ENCODE measurements around the gene TEKTIP1.

DNA sequence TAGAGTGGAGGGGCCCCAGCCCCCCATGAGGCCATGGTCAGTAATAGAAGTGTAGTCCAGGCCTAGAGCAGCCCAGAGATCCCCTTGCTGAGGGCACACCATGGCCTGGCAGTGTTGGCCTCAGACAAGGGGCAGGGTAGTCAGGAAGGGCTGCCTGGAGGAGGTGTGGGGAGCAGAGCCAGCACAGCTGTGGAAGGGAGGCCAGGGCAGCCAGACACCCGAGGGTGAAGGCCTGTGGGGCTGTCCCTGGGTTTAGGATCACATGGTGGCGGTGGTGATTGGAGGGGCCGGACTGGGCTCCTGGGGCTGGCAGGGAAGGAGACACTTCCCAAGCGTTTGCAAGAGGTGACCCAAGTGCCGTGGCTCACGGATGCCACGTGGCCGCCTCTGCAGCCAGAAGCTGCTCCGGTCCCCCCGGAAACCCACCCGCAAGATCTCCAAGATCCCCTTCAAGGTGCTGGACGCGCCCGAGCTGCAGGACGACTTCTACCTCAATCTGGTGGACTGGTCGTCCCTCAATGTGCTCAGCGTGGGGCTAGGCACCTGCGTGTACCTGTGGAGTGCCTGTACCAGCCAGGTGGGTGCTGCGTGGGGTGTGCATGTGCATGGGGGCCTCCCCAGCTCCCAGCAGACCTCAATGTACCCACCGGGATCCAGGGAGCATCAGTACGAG lies 11.6 kb upstream of the TEKTIP1 start:
- TF ChIP-seq POLR2A (IDR thresholded peaks at IDR 0.05; ENCODE audit: low read depth, low read length) (peak; percentile 34; the same call in 1 of the 2 replicates), SPI1 (IDR thresholded peaks at IDR 0.05; ENCODE audit: borderline replicate concordance, insufficient read depth, low read depth, low read length) (no peak), BACH1 (IDR thresholded peaks at IDR 0.05; ENCODE audit: borderline replicate concordance) (no peak), JUND (IDR thresholded peaks at IDR 0.05; ENCODE audit: low read depth, low read length) (no peak), MXI1 (IDR thresholded peaks at IDR 0.05; ENCODE audit: low read depth, low read length) (no peak), MTA2 (IDR thresholded peaks at IDR 0.05; ENCODE audit: low read depth) (no peak), TCF12 (IDR thresholded peaks at IDR 0.05; ENCODE audit: low read depth, low read length) (no peak), SP1 (IDR thresholded peaks at IDR 0.05; ENCODE audit: low read depth, low read length) (no peak), HDAC2 (IDR thresholded peaks at IDR 0.05) (no peak)
- TF ChIP-seq, protein P1, sequence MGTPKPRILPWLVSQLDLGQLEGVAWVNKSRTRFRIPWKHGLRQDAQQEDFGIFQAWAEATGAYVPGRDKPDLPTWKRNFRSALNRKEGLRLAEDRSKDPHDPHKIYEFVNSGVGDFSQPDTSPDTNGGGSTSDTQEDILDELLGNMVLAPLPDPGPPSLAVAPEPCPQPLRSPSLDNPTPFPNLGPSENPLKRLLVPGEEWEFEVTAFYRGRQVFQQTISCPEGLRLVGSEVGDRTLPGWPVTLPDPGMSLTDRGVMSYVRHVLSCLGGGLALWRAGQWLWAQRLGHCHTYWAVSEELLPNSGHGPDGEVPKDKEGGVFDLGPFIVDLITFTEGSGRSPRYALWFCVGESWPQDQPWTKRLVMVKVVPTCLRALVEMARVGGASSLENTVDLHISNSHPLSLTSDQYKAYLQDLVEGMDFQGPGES (IDR thresholded peaks at IDR 0.05) = no peak
- TF ChIP-seq, protein P2, sequence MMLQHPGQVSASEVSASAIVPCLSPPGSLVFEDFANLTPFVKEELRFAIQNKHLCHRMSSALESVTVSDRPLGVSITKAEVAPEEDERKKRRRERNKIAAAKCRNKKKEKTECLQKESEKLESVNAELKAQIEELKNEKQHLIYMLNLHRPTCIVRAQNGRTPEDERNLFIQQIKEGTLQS (IDR thresholded peaks at IDR 0.05; ENCODE audit: borderline replicate concordance, extremely low read depth, low read depth, low read length) = no peak
- TF ChIP-seq, protein P3, sequence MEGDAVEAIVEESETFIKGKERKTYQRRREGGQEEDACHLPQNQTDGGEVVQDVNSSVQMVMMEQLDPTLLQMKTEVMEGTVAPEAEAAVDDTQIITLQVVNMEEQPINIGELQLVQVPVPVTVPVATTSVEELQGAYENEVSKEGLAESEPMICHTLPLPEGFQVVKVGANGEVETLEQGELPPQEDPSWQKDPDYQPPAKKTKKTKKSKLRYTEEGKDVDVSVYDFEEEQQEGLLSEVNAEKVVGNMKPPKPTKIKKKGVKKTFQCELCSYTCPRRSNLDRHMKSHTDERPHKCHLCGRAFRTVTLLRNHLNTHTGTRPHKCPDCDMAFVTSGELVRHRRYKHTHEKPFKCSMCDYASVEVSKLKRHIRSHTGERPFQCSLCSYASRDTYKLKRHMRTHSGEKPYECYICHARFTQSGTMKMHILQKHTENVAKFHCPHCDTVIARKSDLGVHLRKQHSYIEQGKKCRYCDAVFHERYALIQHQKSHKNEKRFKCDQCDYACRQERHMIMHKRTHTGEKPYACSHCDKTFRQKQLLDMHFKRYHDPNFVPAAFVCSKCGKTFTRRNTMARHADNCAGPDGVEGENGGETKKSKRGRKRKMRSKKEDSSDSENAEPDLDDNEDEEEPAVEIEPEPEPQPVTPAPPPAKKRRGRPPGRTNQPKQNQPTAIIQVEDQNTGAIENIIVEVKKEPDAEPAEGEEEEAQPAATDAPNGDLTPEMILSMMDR (IDR thresholded peaks at IDR 0.05 in 2 of 3, conservative IDR thresholded peaks at IDR 0.05 in 1 of 3; ENCODE audit: control insufficient read depth in 2 of 3, extremely low read depth in 1 of 3, insufficient read depth in 1 of 3, low read depth in 3 of 3, low read length in 3 of 3) = no peak
- TF ChIP-seq, protein P4, sequence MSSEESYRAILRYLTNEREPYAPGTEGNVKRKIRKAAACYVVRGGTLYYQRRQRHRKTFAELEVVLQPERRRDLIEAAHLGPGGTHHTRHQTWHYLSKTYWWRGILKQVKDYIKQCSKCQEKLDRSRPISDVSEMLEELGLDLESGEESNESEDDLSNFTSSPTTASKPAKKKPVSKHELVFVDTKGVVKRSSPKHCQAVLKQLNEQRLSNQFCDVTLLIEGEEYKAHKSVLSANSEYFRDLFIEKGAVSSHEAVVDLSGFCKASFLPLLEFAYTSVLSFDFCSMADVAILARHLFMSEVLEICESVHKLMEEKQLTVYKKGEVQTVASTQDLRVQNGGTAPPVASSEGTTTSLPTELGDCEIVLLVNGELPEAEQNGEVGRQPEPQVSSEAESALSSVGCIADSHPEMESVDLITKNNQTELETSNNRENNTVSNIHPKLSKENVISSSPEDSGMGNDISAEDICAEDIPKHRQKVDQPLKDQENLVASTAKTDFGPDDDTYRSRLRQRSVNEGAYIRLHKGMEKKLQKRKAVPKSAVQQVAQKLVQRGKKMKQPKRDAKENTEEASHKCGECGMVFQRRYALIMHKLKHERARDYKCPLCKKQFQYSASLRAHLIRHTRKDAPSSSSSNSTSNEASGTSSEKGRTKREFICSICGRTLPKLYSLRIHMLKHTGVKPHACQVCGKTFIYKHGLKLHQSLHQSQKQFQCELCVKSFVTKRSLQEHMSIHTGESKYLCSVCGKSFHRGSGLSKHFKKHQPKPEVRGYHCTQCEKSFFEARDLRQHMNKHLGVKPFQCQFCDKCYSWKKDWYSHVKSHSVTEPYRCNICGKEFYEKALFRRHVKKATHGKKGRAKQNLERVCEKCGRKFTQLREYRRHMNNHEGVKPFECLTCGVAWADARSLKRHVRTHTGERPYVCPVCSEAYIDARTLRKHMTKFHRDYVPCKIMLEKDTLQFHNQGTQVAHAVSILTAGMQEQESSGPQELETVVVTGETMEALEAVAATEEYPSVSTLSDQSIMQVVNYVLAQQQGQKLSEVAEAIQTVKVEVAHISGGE (CRISPR knock-in tag; IDR thresholded peaks at IDR 0.05) = no peak
